Liver (tissue), 3 donors: ENCODE measurements around the gene AKR1D1.

Source experiments
- CTCF ChIP-seq: fragments of 150-350 bp; IDR thresholded peaks from 2 replicates; pipeline ENCODE4 v1.5.1; 2017; ENCODE audit warnings: improper control_type of control experiment, low read depth, low read length; ENCODE audit not compliant: missing input control
- RXRA ChIP-seq, 2 donors: IDR thresholded peaks; 2 replicates each; pipeline ENCODE4 v1.6.1; 2017 to 2018; ENCODE audit warnings: antibody characterized with exemption in 2 of 2, mild to moderate bottlenecking in 1 of 2
- YY1 ChIP-seq: IDR thresholded peaks from 2 replicates; pipeline ENCODE4 v1.6.1; 2016; ENCODE audit warnings: antibody characterized with exemption, mild to moderate bottlenecking
- ZBTB33 ChIP-seq: IDR thresholded peaks from 2 replicates; pipeline ENCODE4 v1.6.1; 2016; ENCODE audit warnings: antibody characterized with exemption
- donor health status: healthy.
- donor health status: healthy.

GRCh38 chr7:138125119-138125518, 48.9 kb downstream of the AKR1D1 start:
- TF ChIP-seq RXRA (IDR thresholded peaks at IDR 0.05) (no peak), YY1 (no peak), CTCF (no peak), ZBTB33 (no peak)
